ENCODE results near the gene NR1H4. TPM values are rescaled to one million over a fixed set of nuclear protein-coding genes. Genes with fewer than 3 reads are reported as not detected.
A peak's percentile ranks its signal among the peaks of the same experiment; 100 is the strongest.

The NR1H4 gene
- total and polyA plus RNA-seq, 2 of the 13 experiments (the other 11 are each of a cell fraction or from before 2014, with no cell fraction given), result 27.3 to 114 TPM

DNA sequence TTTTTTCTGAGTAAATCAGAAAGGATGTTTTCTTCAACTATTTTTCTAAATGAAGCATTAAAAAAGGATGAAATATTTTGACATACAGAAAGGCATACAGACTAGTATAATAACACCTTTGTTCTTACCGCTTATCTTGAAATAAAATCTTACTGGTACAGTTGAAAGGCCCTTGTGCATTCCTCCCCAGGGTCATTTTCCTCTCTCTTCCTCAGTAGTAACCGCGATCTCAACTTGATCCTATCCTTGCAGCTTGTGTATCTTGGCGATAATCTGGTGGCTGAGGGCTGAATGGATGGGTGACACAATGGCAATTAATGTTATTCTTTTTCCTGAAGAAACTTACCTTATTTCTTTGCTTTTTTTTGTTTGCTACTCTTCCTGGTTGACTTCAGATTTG lies 118.3 kb downstream of the NR1H4 start:
- in situ Hi-C loops (cut with HindIII; ENCODE audit: extremely low pct_ligation_motif_present, low pct_unique_long_range_greater_than_20kb), result no loop called here
- intact Hi-C loops (cut with micrococcal nuclease; ENCODE audit: unreplicated experiment), result loop anchor here (2.0 kb wide), 1 partner anchor 17 kb away; no protein-coding TSS in a partner anchor
- Histone ChIP-seq H3K79me2 (ENCODE audit: insufficient read depth, low read length) (peaks cover 17% of the 10 kb centered on the region), H3K4me1 (ENCODE audit: insufficient read depth, low read length) (peaks cover 31% of the 10 kb centered on the region), H3K4me2 (ENCODE audit: low read depth, low read length) (no peak overlapping the region), H3K9me3 (ENCODE audit: low read length) (peaks cover 15% of the 10 kb centered on the region), H3K4me3 (replicated peaks in 1 of 3; ENCODE audit: insufficient read depth in 1 of 3, low read depth in 2 of 3, low read length in 3 of 3) (no peak overlapping the region), H3K27ac (ENCODE audit: extremely low read length, insufficient read depth, low read length) (no peak overlapping the region), H3K36me3 (replicated peaks in 1 of 2; ENCODE audit: control insufficient read depth in 1 of 2, insufficient read depth in 2 of 2, low read length in 2 of 2) (no peaks in the 10 kb centered on the region), H3K27me3 (ENCODE audit: control insufficient read depth in 1 of 2, insufficient read depth in 2 of 2, low read length in 2 of 2) (no peaks in the 10 kb centered on the region), H4K20me1 (ENCODE audit: insufficient read depth, low read length) (no peaks in the 10 kb centered on the region), H3K9ac (ENCODE audit: insufficient read depth, low read depth, low read length) (no peak overlapping the region), H2AFZ (ENCODE audit: low read length) (no peak overlapping the region)
- ChIA-PET POLR2A (no interaction called here), CTCF (ENCODE audit: low intra/inter-chr PET ratio, low total read pairs) (no interaction called here)
- no peak for FAIRE-seq
- no TSS peak for BruUV-seq (replicated peaks)
- peak; percentile 58 for DNase-seq (ENCODE audit: low spot score)
- no peak for ATAC-seq
- 78% methylated on average over 4 of the region's 4 CpGs for WGBS (ENCODE audit: low lambda C conversion rate)
- no peak for TF ChIP-seq KMT2A (CRISPR knock-in tag; IDR thresholded peaks at IDR 0.05)
- no peak for TF ChIP-seq RBM39 (IDR thresholded peaks at IDR 0.05; ENCODE audit: low read depth, low read length, poor library complexity, severe bottlenecking)
- TF ChIP-seq, protein P1, sequence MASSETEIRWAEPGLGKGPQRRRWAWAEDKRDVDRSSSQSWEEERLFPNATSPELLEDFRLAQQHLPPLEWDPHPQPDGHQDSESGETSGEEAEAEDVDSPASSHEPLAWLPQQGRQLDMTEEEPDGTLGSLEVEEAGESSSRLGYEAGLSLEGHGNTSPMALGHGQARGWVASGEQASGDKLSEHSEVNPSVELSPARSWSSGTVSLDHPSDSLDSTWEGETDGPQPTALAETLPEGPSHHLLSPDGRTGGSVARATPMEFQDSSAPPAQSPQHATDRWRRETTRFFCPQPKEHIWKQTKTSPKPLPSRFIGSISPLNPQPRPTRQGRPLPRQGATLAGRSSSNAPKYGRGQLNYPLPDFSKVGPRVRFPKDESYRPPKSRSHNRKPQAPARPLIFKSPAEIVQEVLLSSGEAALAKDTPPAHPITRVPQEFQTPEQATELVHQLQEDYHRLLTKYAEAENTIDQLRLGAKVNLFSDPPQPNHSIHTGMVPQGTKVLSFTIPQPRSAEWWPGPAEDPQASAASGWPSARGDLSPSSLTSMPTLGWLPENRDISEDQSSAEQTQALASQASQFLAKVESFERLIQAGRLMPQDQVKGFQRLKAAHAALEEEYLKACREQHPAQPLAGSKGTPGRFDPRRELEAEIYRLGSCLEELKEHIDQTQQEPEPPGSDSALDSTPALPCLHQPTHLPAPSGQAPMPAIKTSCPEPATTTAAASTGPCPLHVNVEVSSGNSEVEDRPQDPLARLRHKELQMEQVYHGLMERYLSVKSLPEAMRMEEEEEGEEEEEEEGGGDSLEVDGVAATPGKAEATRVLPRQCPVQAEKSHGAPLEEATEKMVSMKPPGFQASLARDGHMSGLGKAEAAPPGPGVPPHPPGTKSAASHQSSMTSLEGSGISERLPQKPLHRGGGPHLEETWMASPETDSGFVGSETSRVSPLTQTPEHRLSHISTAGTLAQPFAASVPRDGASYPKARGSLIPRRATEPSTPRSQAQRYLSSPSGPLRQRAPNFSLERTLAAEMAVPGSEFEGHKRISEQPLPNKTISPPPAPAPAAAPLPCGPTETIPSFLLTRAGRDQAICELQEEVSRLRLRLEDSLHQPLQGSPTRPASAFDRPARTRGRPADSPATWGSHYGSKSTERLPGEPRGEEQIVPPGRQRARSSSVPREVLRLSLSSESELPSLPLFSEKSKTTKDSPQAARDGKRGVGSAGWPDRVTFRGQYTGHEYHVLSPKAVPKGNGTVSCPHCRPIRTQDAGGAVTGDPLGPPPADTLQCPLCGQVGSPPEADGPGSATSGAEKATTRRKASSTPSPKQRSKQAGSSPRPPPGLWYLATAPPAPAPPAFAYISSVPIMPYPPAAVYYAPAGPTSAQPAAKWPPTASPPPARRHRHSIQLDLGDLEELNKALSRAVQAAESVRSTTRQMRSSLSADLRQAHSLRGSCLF (CRISPR knock-in tag; IDR thresholded peaks at IDR 0.05; ENCODE audit: borderline replicate concordance), result no peak
- TF ChIP-seq SOX5 (CRISPR knock-in tag; IDR thresholded peaks at IDR 0.05; ENCODE audit: borderline replicate concordance), result peak; percentile 14; the same call in 1 of the 2 replicates
- TF ChIP-seq FOXJ3 (CRISPR knock-in tag; IDR thresholded peaks at IDR 0.05; ENCODE audit: borderline replicate concordance), result no peak
- TF ChIP-seq, protein P2, sequence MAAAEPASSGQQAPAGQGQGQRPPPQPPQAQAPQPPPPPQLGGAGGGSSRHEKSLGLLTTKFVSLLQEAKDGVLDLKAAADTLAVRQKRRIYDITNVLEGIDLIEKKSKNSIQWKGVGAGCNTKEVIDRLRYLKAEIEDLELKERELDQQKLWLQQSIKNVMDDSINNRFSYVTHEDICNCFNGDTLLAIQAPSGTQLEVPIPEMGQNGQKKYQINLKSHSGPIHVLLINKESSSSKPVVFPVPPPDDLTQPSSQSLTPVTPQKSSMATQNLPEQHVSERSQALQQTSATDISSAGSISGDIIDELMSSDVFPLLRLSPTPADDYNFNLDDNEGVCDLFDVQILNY (CRISPR knock-in tag; conservative IDR thresholded peaks at IDR 0.05), result no peak
- no peak for TF ChIP-seq NCOA5 (CRISPR knock-in tag; IDR thresholded peaks at IDR 0.05)
- TF ChIP-seq, protein P3, sequence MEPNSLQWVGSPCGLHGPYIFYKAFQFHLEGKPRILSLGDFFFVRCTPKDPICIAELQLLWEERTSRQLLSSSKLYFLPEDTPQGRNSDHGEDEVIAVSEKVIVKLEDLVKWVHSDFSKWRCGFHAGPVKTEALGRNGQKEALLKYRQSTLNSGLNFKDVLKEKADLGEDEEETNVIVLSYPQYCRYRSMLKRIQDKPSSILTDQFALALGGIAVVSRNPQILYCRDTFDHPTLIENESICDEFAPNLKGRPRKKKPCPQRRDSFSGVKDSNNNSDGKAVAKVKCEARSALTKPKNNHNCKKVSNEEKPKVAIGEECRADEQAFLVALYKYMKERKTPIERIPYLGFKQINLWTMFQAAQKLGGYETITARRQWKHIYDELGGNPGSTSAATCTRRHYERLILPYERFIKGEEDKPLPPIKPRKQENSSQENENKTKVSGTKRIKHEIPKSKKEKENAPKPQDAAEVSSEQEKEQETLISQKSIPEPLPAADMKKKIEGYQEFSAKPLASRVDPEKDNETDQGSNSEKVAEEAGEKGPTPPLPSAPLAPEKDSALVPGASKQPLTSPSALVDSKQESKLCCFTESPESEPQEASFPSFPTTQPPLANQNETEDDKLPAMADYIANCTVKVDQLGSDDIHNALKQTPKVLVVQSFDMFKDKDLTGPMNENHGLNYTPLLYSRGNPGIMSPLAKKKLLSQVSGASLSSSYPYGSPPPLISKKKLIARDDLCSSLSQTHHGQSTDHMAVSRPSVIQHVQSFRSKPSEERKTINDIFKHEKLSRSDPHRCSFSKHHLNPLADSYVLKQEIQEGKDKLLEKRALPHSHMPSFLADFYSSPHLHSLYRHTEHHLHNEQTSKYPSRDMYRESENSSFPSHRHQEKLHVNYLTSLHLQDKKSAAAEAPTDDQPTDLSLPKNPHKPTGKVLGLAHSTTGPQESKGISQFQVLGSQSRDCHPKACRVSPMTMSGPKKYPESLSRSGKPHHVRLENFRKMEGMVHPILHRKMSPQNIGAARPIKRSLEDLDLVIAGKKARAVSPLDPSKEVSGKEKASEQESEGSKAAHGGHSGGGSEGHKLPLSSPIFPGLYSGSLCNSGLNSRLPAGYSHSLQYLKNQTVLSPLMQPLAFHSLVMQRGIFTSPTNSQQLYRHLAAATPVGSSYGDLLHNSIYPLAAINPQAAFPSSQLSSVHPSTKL (CRISPR knock-in tag; IDR thresholded peaks at IDR 0.05), result peak; percentile 43; the same call in 1 of the 2 replicates
- TF ChIP-seq KLF12 (CRISPR knock-in tag; IDR thresholded peaks at IDR 0.05; ENCODE audit: borderline replicate concordance), result no peak
- TF ChIP-seq SIX4 (CRISPR knock-in tag; IDR thresholded peaks at IDR 0.05), result no peak
